Heart left ventricle (tissue), 16 donors: ENCODE measurements around the gene MAPKAP1. TPM values are rescaled to one million over a fixed set of nuclear protein-coding genes. Genes with fewer than 3 reads are reported as not detected.
A peak's percentile ranks its signal among the peaks of the same experiment; 100 is the strongest.

ENCODE experiments used
- ATAC-seq, 4 donors: fragments of 200-7000 bp; cut with Tn5 transposase; one replicate each; pipeline ENCODE4 v1.9.1; 2020 to 2022; ENCODE audit warnings: moderate library complexity in 4 of 4, mild to moderate bottlenecking in 3 of 4, moderate number of reproducible peaks in 1 of 4
- DNase-seq, 5 donors: peaks; one replicate each; pipeline ENCODE4 v3.0.0-alpha.2; 2020
- H3K27ac ChIP-seq, 12 donors: fragments of 200-600 bp; sonication (generic) in 4 of 12; one replicate each; pipeline versions ENCODE4 v1.5.0 to v1.8.0; 2016 to 2022; ENCODE audit warnings: mild to moderate bottlenecking in 2 of 12
- H3K27me3 ChIP-seq, 9 donors: fragments of 200-600 bp; sonication (generic) in 2 of 9; one replicate each; pipeline versions ENCODE4 v1.5.1 to v1.8.0; 2016 to 2022; ENCODE audit warnings: mild to moderate bottlenecking in 3 of 9
- H3K36me3 ChIP-seq, 9 donors: fragments of 200-600 bp; sonication (generic) in 2 of 9; one replicate each; pipeline versions ENCODE4 v1.5.0 to v1.8.0; 2018 to 2022; ENCODE audit warnings: mild to moderate bottlenecking in 2 of 9
- H3K4me1 ChIP-seq, 12 donors: fragments of 200-600 bp; sonication (generic) in 4 of 12; one replicate each; pipeline versions ENCODE4 v1.5.0 to v1.8.0; 2016 to 2022; ENCODE audit warnings: mild to moderate bottlenecking in 3 of 12
- H3K4me3 ChIP-seq, 12 donors: fragments of 200-600 bp; sonication (generic) in 4 of 12; one replicate each; pipeline versions ENCODE4 v1.5.0 to v1.8.0; 2017 to 2022; ENCODE audit warnings: mild to moderate bottlenecking in 9 of 12, moderate library complexity in 4 of 12
- H3K9me3 ChIP-seq, 12 donors: fragments of 200-600 bp; sonication (generic) in 4 of 12; one replicate each; pipeline versions ENCODE4 v1.5.0 to v1.8.0; 2016 to 2022; ENCODE audit warnings: mild to moderate bottlenecking in 1 of 12
- CTCF ChIP-seq, 12 donors: fragments of 200-600 bp; sonication (generic) in 4 of 12; IDR thresholded peaks; one replicate each; pipeline versions ENCODE4 v1.5.0 to v1.8.0; 2018 to 2022; ENCODE audit warnings: antibody characterized with exemption in 12 of 12, mild to moderate bottlenecking in 5 of 12
- POLR2A ChIP-seq, 2 donors: fragments of 450-650 bp; IDR thresholded peaks; one replicate each; pipeline ENCODE4 v1.6.1; 2017; ENCODE audit warnings: antibody characterized with exemption in 2 of 2, mild to moderate bottlenecking in 2 of 2, moderate library complexity in 2 of 2
- WGBS, 4 donors: extraction: QIAGEN DNeasy Blood & Tissue Kit in 2 of 4; methylation state at CpG; one replicate each; pipeline versions ENCODE4 v1.1.5 to v1.1.7; 2013 to 2018; 5-methylcytosine and 5-hydroxymethylcytosine counted together
- intact Hi-C, 10 donors: fragments of 100-400 bp; cut with DNase I; formaldehyde crosslinking; loops; one replicate each; pipeline versions ENCODE4 v1.11.1 to v1.14.2; 2022
- polyA plus RNA-seq, 2 donors: library from polyadenylated mRNA; stranded (reverse); fragments of 200-250 nt; gene quantifications; one replicate each; pipeline ENCODE4 v1.2.3, GENCODE V29; 2013
- total RNA-seq, 9 donors: library from RNA; depleted of rRNA in 2 of 9; stranded (reverse); fragments of >200 nt in 2 of 9; fragmentation: NEBNext Ultra II Directional in 3 of 9; extraction: Animal tissue kit (Norgen Biotek cat#: 25700) in 3 of 9; gene quantifications; one replicate each; pipeline versions ENCODE4 v1.1.0 to v1.2.4, GENCODE V29; 2016 to 2023
- donor health status: ischemic (EF 13 %, LVEDD 7.1; RV severe dilation, severe dysfunction).
- donor health status: healthy with polysubstance abuse.
- donor health status: DM: no; HTN: yes; CAD: no.
- donor health status: DM: no; HTN: no; CAD: no.
- donor health status: ischemic (EF 25% LVEDD 6.9; RV normal size, moderate dysfunction).
- donor health status: ischemic (EF 25% LVEDD 5.7; RV mildly dilated, moderate dysfunction).
- donor health status: healthy.
- donor health status: DM: yes; HTN: yes; CAD: no.
- donor health status: ischemic (EF 35%, LVEDD 5.7; RV mildly dilated, moderate dysfunction).
- donor health status: nonischemic (EF 11% LVEDD 7.7; RV severe dilation, severe dysfunction).
- donor health status: DM: yes; HTN: yes; CAD: no.
- donor health status: PGD.
- donor health status: ischemic (EF 29% LVEDD 5.4; RV normal size, mild dysfunction).
- donor health status: nonischemic (EF 23%, LVEDD 6.1; RV moderate dilation, normal function).

MAPKAP1 gene
- total and polyA plus RNA-seq, 11 donors = 76.2 to 145 (median 124) TPM

GRCh38 chr9:125521462-125522327, 185.3 kb downstream of the MAPKAP1 start:
- no peaks in the 10 kb centered on the region for H3K9me3 ChIP-seq
- ATAC-seq = no peak
- WGBS, 4 donors = 61 to 77% (median 66%) methylated on average over 3 of the region's 3 CpGs
- TF ChIP-seq POLR2A (IDR thresholded peaks at IDR 0.05) (no peak), CTCF (IDR thresholded peaks at IDR 0.05) (no peak)
- H3K27ac ChIP-seq = peak overlapping the region in 3 of 12 donors; percentile 24 to 78 (median 59)
- H3K27me3 ChIP-seq = no peaks in the 10 kb centered on the region
- intact Hi-C loops = loop anchor here in 1 of 10 donors (10.0 kb wide), 1 partner anchor 47 kb away; no protein-coding TSS in a partner anchor
- peaks cover 0 to 6% (median 0%) of the 10 kb centered on the region in 9 donors for H3K36me3 ChIP-seq
- H3K4me1 ChIP-seq = peaks cover 0 to 50% (median 14%) of the 10 kb centered on the region in 12 donors
- no peak for DNase-seq
- H3K4me3 ChIP-seq = no peak overlapping the region

- Histone ChIP-seq H3K9me3 (no peaks in the 10 kb centered on the region), H3K4me3 (no peak overlapping the region), H3K36me3 (peaks cover 0 to 6% (median 0%) of the 10 kb centered on the region in 9 donors), H3K27ac (no peak overlapping the region), H3K27me3 (no peaks in the 10 kb centered on the region), H3K4me1 (peaks cover 0 to 31% (median 7%) of the 10 kb centered on the region in 12 donors)
- TF ChIP-seq POLR2A (IDR thresholded peaks at IDR 0.05) (no peak), CTCF (IDR thresholded peaks at IDR 0.05) (no peak)
- ATAC-seq (no peak), DNase-seq (no peak)
- 80 to 91% (median 84%) methylated on average over 3 of the region's 3 CpGs for WGBS, 4 donors
- intact Hi-C loops = loop anchor here in 1 of 10 donors (10.0 kb wide), 1 partner anchor 45 kb away; no protein-coding TSS in a partner anchor
Observed at GRCh38 chr9:125519734-125520133, 187.3 kb downstream of the MAPKAP1 start.

GRCh38 chr9:125517577-125517976, 189.4 kb downstream of the MAPKAP1 start:
- 77 to 86% (median 80%) methylated on average over 4 of the region's 4 CpGs for WGBS, 4 donors
- Histone ChIP-seq H3K27me3 (no peaks in the 10 kb centered on the region), H3K27ac (no peak overlapping the region), H3K36me3 (peaks cover 0 to 6% (median 0%) of the 10 kb centered on the region in 9 donors), H3K4me1 (peaks cover 0 to 33% (median 11%) of the 10 kb centered on the region in 12 donors), H3K9me3 (no peaks in the 10 kb centered on the region), H3K4me3 (no peak overlapping the region)
- intact Hi-C loops = no loop called here
- DNase-seq = no peak
- no peak for TF ChIP-seq POLR2A (IDR thresholded peaks at IDR 0.05)
- no peak for TF ChIP-seq CTCF (IDR thresholded peaks at IDR 0.05)
- no peak for ATAC-seq
